Panc1 (cell line): ENCODE measurements around the gene SYNM. TPM values are rescaled to one million over a fixed set of nuclear protein-coding genes. Genes with fewer than 3 reads are reported as not detected.

ENCODE experiments used
- ATAC-seq: fragments of 200-7000 bp; cut with Tn5 transposase; 2 replicates; pipeline ENCODE4 v1.9.1; 2020; ENCODE audit warnings: mild to moderate bottlenecking, moderate library complexity
- BruUV-seq: library from RNA; stranded (reverse); fragments of 400-500 nt; replicated peaks from 2 replicates; lab custom pipeline; 2021; lab: Mats Ljungman, UMichigan
- CTCF ChIA-PET: fragments of 300-600 bp; sonication (Branson Sonifier 250); formaldehyde crosslinking; loops from one replicate; lab custom pipeline; 2022; ENCODE audit warnings: antibody characterized with exemption; lab: Charles Lee
- POLR2A ChIA-PET: fragments of 300-600 bp; sonication (Branson Sonifier 250); formaldehyde crosslinking; loops from one replicate; lab custom pipeline; 2022; ENCODE audit warnings: antibody characterized with exemption; lab: Charles Lee
- DNase-seq: peaks from one replicate; pipeline ENCODE4 v3.0.0-alpha.2; 2010; ENCODE audit warnings: low read depth, low spot score
- H3K27ac ChIP-seq: 2 replicates; pipeline ENCODE4 v1.5.1; 2011; ENCODE audit warnings: mild to moderate bottlenecking, low read length, inconsistent platforms
- H3K27me3 ChIP-seq: fragments of 200-500 bp; sonication (Bioruptor generic); 2 replicates; pipeline ENCODE4 v1.6.0; 2014; ENCODE audit warnings: low read length, inconsistent platforms; ENCODE audit not compliant: control insufficient read depth, insufficient read depth
- H3K36me3 ChIP-seq: fragments of 200-500 bp; sonication (Bioruptor generic); 2 replicates; pipeline ENCODE4 v1.5.1; 2014; ENCODE audit warnings: inconsistent platforms, mild to moderate bottlenecking, low read length, moderate library complexity; ENCODE audit not compliant: control insufficient read depth, insufficient read depth
- H3K4me1 ChIP-seq: 2 replicates; pipeline ENCODE4 v1.5.1; 2011; ENCODE audit warnings: inconsistent platforms, mild to moderate bottlenecking, low read length, moderate library complexity; ENCODE audit not compliant: control insufficient read depth, insufficient read depth
- H3K4me3 ChIP-seq, 2 experiments: 2 replicates each; pipeline ENCODE4 v1.5.1; 2011 to 2012; ENCODE audit warnings: low read depth in 2 of 2, low read length in 2 of 2, mild to moderate bottlenecking in 2 of 2, inconsistent platforms in 1 of 2, moderate library complexity in 1 of 2
- H3K9me3 ChIP-seq: fragments of 200-500 bp; sonication (Bioruptor generic); 2 replicates; pipeline ENCODE4 v1.5.1; 2014; ENCODE audit warnings: low read depth, mild to moderate bottlenecking, inconsistent platforms, low read length, moderate library complexity; ENCODE audit not compliant: control insufficient read depth, insufficient read depth
- POLR2AphosphoS5 ChIP-seq: IDR thresholded peaks from 2 replicates; pipeline ENCODE4 v1.6.1; 2012; ENCODE audit warnings: mild to moderate bottlenecking, low read depth, low read length, moderate library complexity
- SIN3A ChIP-seq: IDR thresholded peaks from 2 replicates; pipeline ENCODE4 v1.6.1; 2012; ENCODE audit warnings: low read depth, mild to moderate bottlenecking, low read length, moderate library complexity, borderline replicate concordance; ENCODE audit not compliant: insufficient read depth
- TCF7L2 ChIP-seq: IDR thresholded peaks from 2 replicates; pipeline ENCODE4 v1.6.1; 2011; ENCODE audit warnings: mild to moderate bottlenecking, low read depth, low read length, inconsistent platforms
- in situ Hi-C: cut with HindIII; loops from 2 replicates; pipeline ENCODE4 v1.10.0; 2016; ENCODE audit warnings: low sequenced_read_pairs, low pct_unique_long_range_greater_than_20kb
- intact Hi-C: fragments of 100-400 bp; cut with micrococcal nuclease; formaldehyde crosslinking; loops from one replicate; pipeline ENCODE4 v1.10.0; 2022; ENCODE audit not compliant: unreplicated experiment
- total RNA-seq: library from RNA; stranded (reverse); gene quantifications from one replicate; pipeline ENCODE4 v1.2.1, GENCODE V29; 2021; ENCODE audit not compliant: unreplicated experiment
- TF ChIP-seq, protein P1 (sequence below): fragments of 450-650 bp; IDR thresholded peaks from 2 replicates; pipeline ENCODE4 v1.5.1; 2017; ENCODE audit warnings: mild to moderate bottlenecking
- TF ChIP-seq, protein P2 (sequence below), 2 experiments: IDR thresholded peaks; 2 replicates each; pipeline ENCODE4 v1.6.1; 2011 to 2012; ENCODE audit warnings: low read depth in 2 of 2, control low read depth in 1 of 2, low read length in 1 of 2, mild to moderate bottlenecking in 1 of 2, moderate library complexity in 1 of 2; ENCODE audit not compliant: insufficient read depth in 1 of 2

Gene SYNM
- total RNA-seq, 1 experiment from 2014 or later, result 38.9 TPM

DNA sequence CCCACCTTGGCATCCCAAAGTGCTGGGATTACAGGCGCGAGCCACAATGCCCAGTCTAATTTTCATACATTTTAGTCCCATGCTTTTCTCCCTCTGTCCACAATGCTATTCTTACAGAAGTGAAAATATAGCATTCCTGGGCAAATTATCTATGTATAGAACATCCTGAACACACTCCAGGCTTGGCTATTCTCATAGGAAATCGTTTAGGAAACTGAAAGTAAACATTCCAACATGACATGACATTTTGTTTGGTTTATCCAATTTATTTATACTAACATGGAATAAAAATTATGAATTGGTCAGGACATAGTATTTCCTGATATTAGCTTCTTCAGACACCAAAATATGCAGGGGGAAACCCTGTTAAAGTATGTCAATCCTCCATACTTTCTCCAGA, 52.6 kb downstream of the SYNM start:
- intact Hi-C loops, result no loop called here
- no peaks in the 10 kb centered on the region for H3K4me1 ChIP-seq
- ATAC-seq (no peak), DNase-seq (no peak)
- H3K27me3 ChIP-seq, result no peaks in the 10 kb centered on the region
- ChIA-PET POLR2A (no interaction called here), CTCF (no interaction called here)
- H3K27ac ChIP-seq, result no peak overlapping the region
- no peaks in the 10 kb centered on the region for H3K9me3 ChIP-seq
- H3K4me3 ChIP-seq, result no peak overlapping the region
- TF ChIP-seq TCF7L2 (no peak), SIN3A (no peak), POLR2AphosphoS5 (no peak)
- TF ChIP-seq, protein P1, sequence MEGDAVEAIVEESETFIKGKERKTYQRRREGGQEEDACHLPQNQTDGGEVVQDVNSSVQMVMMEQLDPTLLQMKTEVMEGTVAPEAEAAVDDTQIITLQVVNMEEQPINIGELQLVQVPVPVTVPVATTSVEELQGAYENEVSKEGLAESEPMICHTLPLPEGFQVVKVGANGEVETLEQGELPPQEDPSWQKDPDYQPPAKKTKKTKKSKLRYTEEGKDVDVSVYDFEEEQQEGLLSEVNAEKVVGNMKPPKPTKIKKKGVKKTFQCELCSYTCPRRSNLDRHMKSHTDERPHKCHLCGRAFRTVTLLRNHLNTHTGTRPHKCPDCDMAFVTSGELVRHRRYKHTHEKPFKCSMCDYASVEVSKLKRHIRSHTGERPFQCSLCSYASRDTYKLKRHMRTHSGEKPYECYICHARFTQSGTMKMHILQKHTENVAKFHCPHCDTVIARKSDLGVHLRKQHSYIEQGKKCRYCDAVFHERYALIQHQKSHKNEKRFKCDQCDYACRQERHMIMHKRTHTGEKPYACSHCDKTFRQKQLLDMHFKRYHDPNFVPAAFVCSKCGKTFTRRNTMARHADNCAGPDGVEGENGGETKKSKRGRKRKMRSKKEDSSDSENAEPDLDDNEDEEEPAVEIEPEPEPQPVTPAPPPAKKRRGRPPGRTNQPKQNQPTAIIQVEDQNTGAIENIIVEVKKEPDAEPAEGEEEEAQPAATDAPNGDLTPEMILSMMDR, result no peak
- TF ChIP-seq, protein P2, sequence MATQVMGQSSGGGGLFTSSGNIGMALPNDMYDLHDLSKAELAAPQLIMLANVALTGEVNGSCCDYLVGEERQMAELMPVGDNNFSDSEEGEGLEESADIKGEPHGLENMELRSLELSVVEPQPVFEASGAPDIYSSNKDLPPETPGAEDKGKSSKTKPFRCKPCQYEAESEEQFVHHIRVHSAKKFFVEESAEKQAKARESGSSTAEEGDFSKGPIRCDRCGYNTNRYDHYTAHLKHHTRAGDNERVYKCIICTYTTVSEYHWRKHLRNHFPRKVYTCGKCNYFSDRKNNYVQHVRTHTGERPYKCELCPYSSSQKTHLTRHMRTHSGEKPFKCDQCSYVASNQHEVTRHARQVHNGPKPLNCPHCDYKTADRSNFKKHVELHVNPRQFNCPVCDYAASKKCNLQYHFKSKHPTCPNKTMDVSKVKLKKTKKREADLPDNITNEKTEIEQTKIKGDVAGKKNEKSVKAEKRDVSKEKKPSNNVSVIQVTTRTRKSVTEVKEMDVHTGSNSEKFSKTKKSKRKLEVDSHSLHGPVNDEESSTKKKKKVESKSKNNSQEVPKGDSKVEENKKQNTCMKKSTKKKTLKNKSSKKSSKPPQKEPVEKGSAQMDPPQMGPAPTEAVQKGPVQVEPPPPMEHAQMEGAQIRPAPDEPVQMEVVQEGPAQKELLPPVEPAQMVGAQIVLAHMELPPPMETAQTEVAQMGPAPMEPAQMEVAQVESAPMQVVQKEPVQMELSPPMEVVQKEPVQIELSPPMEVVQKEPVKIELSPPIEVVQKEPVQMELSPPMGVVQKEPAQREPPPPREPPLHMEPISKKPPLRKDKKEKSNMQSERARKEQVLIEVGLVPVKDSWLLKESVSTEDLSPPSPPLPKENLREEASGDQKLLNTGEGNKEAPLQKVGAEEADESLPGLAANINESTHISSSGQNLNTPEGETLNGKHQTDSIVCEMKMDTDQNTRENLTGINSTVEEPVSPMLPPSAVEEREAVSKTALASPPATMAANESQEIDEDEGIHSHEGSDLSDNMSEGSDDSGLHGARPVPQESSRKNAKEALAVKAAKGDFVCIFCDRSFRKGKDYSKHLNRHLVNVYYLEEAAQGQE (IDR thresholded peaks at IDR 0.05; ENCODE audit: insufficient read depth in 1 of 2, low read depth in 2 of 2, low read length in 1 of 2), result no peak
- BruUV-seq, result no TSS peak
- no peaks in the 10 kb centered on the region; the same call in 1 of the 2 replicates for H3K36me3 ChIP-seq
- in situ Hi-C loops, result no loop called here

DNA sequence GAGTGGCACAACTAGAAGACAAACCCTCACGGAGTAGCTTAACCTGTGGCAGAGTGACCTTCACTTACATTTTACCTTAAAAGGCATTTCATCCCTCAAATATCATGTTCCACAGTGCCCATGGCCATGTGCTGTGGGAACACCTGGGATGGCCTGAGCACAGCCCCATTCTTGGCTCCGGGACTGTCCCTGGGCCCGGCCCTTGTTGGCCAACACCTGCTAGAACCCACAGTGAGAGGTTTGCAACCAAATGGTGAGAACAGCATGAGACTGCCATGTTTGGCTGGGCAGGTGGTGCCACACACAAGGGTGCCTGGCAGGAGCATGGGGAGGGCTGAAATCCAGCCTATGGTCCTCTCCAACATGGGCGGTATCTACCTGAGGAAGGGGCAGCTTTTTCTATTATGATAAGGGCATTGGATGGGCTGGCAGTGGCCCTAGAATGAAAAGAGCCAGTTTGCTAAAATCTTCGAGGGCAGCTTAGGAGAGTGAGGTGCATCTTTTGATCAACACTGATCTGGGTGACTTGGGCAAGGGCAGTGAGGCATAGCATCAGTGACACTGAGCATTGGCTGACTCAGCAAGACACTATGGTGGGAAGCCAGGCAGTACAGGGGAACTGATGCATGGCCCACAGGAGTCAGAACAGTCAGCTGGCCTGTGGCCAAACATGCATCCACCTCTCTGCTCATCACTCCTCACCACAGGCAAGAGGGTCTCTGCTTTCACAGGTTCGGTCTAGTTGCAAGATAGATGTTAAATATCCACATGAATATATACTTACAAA, 53.9 kb downstream of the SYNM start:
- ChIA-PET POLR2A (no interaction called here), CTCF (no interaction called here)
- ATAC-seq, result no peak

More for the DNA sequence above, 53.9 kb downstream of the SYNM start:
- intact Hi-C loops, result no loop called here
- Histone ChIP-seq H3K9me3 (no peaks in the 10 kb centered on the region), H3K4me1 (no peaks in the 10 kb centered on the region), H3K27me3 (no peaks in the 10 kb centered on the region), H3K27ac (no peak overlapping the region), H3K36me3 (no peaks in the 10 kb centered on the region; the same call in 1 of the 2 replicates), H3K4me3 (no peak overlapping the region)
- TF ChIP-seq, protein P2 (IDR thresholded peaks at IDR 0.05; ENCODE audit: insufficient read depth in 1 of 2, low read depth in 2 of 2, low read length in 1 of 2), result no peak
- TF ChIP-seq, protein P1, result no peak
- TF ChIP-seq TCF7L2 (no peak), POLR2AphosphoS5 (no peak), SIN3A (no peak)
- in situ Hi-C loops, result no loop called here
- DNase-seq, result no peak
- no TSS peak for BruUV-seq
